Measurements from ENCODE around the gene EXOC6B. TPM values are rescaled to one million over a fixed set of nuclear protein-coding genes. Genes with fewer than 3 reads are reported as not detected.

The EXOC6B gene
- total and polyA plus RNA-seq, 10 of the 15 experiments (the other 5 are each of a cell fraction or from before 2014, with no cell fraction given), result 0.23 to 2.2 (median 1.2) TPM

GRCh38 chr2:72138921-72139381 lies 686.9 kb downstream of the EXOC6B start:
- H3K4me1 ChIP-seq (ENCODE audit: control insufficient read depth, insufficient read depth, low read length), result no peaks in the 10 kb centered on the region
- H3K79me2 ChIP-seq (ENCODE audit: control insufficient read depth, insufficient read depth, low read length), result no peaks in the 10 kb centered on the region
- ATAC-seq (no peak), FAIRE-seq (no peak), DNase-seq (ENCODE audit: low read depth, low spot score) (no peak)
- no peak overlapping the region for H3K4me3 ChIP-seq
- RAD21 ChIA-PET (ENCODE audit: unreplicated experiment), result no interaction called here
- SMC1A ChIA-PET (ENCODE audit: uncharacterized antibody, unreplicated experiment), result no interaction called here
- H3K4me2 ChIP-seq (ENCODE audit: control insufficient read depth, insufficient read depth), result no peak overlapping the region
- WGBS (ENCODE audit: insufficient coverage, insufficient replicate concordance, low lambda C conversion rate, missing lambda C conversion rate), result 39% methylated on average over 14 of the region's 14 CpGs
- CTCF ChIA-PET, result no interaction called here
- no peaks in the 10 kb centered on the region for H3K36me3 ChIP-seq (ENCODE audit: control insufficient read depth in 2 of 2, insufficient read depth in 2 of 2, low read length in 1 of 2)
- H2AFZ ChIP-seq (ENCODE audit: control insufficient read depth, low read depth, low read length), result no peak overlapping the region
- H3K27ac ChIP-seq (ENCODE audit: control insufficient read depth, insufficient read depth), result no peak overlapping the region
- H3K9me3 ChIP-seq (replicated peaks; ENCODE audit: control insufficient read depth, insufficient read depth, low read length), result no peaks in the 10 kb centered on the region
- POLR2A ChIA-PET, result no interaction called here
- no peaks in the 10 kb centered on the region for H4K20me1 ChIP-seq (ENCODE audit: control insufficient read depth, insufficient read depth)
- no peak overlapping the region for H3K9ac ChIP-seq (ENCODE audit: control insufficient read depth, insufficient read depth, low read length)
- intact Hi-C loops (cut with micrococcal nuclease; ENCODE audit: unreplicated experiment), result loop anchor here (5.0 kb wide), 2 partner anchors 217 to 592 kb away; no protein-coding TSS in a partner anchor
- in situ Hi-C loops (cut with MboI), result loop anchor here (25.0 kb wide), 1 partner anchor 852 kb away; no protein-coding TSS in a partner anchor
- peaks cover 0 to 2% of the 10 kb centered on the region in 2 experiments; a peak in 2 of 4 replicates for H3K27me3 ChIP-seq (replicated peaks in 1 of 2; ENCODE audit: control insufficient read depth in 2 of 2, insufficient read depth in 2 of 2, low read length in 1 of 2)
- TF ChIP-seq, protein P1, sequence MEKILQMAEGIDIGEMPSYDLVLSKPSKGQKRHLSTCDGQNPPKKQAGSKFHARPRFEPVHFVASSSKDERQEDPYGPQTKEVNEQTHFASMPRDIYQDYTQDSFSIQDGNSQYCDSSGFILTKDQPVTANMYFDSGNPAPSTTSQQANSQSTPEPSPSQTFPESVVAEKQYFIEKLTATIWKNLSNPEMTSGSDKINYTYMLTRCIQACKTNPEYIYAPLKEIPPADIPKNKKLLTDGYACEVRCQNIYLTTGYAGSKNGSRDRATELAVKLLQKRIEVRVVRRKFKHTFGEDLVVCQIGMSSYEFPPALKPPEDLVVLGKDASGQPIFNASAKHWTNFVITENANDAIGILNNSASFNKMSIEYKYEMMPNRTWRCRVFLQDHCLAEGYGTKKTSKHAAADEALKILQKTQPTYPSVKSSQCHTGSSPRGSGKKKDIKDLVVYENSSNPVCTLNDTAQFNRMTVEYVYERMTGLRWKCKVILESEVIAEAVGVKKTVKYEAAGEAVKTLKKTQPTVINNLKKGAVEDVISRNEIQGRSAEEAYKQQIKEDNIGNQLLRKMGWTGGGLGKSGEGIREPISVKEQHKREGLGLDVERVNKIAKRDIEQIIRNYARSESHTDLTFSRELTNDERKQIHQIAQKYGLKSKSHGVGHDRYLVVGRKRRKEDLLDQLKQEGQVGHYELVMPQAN (conservative IDR thresholded peaks at IDR 0.05), result no peak
- TF ChIP-seq, protein P2, sequence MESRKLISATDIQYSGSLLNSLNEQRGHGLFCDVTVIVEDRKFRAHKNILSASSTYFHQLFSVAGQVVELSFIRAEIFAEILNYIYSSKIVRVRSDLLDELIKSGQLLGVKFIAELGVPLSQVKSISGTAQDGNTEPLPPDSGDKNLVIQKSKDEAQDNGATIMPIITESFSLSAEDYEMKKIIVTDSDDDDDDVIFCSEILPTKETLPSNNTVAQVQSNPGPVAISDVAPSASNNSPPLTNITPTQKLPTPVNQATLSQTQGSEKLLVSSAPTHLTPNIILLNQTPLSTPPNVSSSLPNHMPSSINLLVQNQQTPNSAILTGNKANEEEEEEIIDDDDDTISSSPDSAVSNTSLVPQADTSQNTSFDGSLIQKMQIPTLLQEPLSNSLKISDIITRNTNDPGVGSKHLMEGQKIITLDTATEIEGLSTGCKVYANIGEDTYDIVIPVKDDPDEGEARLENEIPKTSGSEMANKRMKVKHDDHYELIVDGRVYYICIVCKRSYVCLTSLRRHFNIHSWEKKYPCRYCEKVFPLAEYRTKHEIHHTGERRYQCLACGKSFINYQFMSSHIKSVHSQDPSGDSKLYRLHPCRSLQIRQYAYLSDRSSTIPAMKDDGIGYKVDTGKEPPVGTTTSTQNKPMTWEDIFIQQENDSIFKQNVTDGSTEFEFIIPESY (IDR thresholded peaks at IDR 0.05), result no peak
- TF ChIP-seq SPI1 (IDR thresholded peaks at IDR 0.05; ENCODE audit: borderline replicate concordance, insufficient read depth, low read depth, low read length) (no peak), POLR2AphosphoS2 (IDR thresholded peaks at IDR 0.05; ENCODE audit: low read depth, low read length) (no peak), E2F4 (IDR thresholded peaks at IDR 0.05; ENCODE audit: low read depth, low read length) (no peak), NR2F1 (conservative IDR thresholded peaks at IDR 0.05) (no peak), RBBP5 (conservative IDR thresholded peaks at IDR 0.05) (no peak), MXI1 (IDR thresholded peaks at IDR 0.05; ENCODE audit: low read depth, low read length) (no peak), ZNF24 (IDR thresholded peaks at IDR 0.05) (no peak), POLR2A (IDR thresholded peaks at IDR 0.05; ENCODE audit: low read depth, low read length) (no peak), WRNIP1 (IDR thresholded peaks at IDR 0.05; ENCODE audit: borderline replicate concordance, low read depth, low read length) (no peak), TCF7 (IDR thresholded peaks at IDR 0.05; ENCODE audit: borderline replicate concordance) (no peak), ZNF217 (IDR thresholded peaks at IDR 0.05) (no peak)
- BruUV-seq (replicated peaks), result no TSS peak

Data from GM12878 (cell line).